Hematopoietic multipotent progenitor cell treated with erythropoietin and hydrocortisone succinate and interleukin-3 and kit ligand, for 15 days (in vitro differentiated cells): ENCODE measurements around the gene ITGAL.
"Not testable (repeated sequence)": the region's sequence is repeated elsewhere in the genome, so short reads cannot be mapped to it uniquely, and the experiment has no call there.

Source experiments
- DNase-seq: peaks from one replicate; pipeline ENCODE4 v3.0.0-alpha.2; 2015; ENCODE audit warnings: low spot score

Gene ITGAL

DNA sequence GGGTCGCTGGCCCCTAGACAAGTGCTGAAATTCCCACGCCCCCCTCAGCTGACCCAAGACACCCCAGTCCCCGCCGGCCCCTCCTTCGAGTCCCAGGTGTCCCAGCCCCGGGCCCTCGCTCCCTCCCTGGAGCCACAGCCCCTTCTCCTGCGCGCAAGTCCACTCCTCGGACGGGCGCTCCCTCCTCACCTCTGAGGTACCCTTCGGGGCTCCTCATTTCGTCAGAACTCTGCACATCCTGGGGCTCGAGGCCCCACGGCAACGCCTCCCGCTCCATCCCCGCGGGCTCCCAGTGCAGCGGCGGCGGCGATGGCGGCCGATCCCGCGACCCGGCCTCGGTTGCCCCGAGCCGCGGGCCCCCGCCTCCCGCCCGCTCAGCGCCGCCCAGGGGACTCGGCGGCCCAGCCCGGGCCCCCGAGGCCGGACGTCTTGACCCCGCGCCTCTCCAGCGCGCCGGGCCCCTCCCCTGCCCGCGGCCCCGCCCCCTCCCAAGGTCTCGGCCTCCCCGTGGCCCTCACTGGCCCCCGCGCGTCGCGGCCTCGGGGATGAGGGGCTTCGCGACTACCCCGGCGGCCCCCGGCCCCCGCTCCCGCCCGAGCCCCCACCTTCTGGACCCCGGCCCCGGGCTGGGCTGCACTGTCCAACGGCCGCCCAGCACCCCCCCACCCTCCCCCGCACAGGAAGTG is 53.7 kb downstream of the ITGAL start, which contains the start of gene ZNF768:
ZNF768 (minus strand) TSS at position 430 of the 686 bp plus-strand sequence; CDS start at position 277, 153 bp downstream.
- peak; percentile 16 for DNase-seq

GRCh38 chr16:30526823-30527634 is 54.5 kb downstream of the ITGAL start:
- DNase-seq: peak; percentile 98

DNA sequence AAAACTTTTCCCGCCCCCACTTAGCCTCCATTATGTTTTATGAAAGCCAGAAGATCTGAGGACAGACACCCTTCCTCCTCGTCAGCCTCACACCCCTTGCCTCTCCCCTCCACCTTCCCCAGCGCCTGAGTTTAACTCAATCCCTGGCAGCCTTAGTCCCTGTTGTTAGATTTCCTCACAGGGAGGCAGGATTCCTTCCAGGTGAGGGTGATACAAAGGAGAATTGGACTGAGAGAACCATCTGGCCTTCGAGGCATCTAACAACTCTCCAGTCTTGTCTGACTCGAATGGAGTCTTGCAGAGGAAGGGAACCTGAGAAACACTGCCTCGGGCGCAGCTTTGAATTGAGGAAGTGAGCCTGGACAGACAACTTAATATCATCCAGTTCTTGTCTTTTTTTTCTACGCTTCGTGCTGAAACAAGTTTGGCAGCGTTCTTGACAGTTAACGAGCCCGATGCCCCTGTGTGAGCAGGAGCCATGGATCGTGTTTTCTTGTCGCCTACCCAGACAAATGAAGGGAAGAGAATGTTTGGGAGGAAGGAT is 55.2 kb downstream of the ITGAL start:
- no peak for DNase-seq

DNA sequence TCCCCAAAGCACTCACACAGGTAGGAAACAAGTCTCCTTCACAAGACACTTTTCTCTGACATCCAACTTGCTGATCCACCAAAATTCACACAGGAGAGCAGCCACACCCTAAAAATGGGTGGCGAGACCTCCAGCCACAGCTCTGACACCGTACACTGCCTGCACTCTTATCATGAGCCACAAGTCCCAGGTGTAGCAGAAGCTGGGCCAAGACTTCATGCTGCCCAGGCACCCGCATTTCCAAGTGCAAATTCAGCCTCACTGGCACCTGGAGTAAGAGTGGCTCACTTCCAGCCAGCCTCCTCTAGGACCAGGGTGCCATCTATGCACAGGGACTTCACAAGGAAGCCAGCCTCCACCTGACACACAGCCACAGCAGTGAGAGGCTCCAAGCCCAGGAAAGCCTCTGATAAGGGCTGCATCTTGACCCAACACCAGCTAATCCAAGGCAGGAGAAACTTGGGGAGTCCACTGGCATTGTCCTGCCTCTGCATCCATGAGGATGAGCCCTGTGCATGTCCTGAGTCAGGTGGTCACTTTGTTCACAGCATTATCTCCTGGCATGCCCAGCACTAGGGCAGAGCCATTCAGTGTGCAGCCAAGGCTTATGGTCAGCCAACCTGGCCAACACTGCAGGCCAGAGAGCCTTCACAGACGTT is 56.4 kb downstream of the ITGAL start:
- DNase-seq: peak; percentile 42

- DNase-seq: no peak
Observed at GRCh38 chr16:30530163-30531037, 57.9 kb downstream of the ITGAL start.

GRCh38 chr16:30532285-30533145 is 60.0 kb downstream of the ITGAL start:
- no peak for DNase-seq

DNA sequence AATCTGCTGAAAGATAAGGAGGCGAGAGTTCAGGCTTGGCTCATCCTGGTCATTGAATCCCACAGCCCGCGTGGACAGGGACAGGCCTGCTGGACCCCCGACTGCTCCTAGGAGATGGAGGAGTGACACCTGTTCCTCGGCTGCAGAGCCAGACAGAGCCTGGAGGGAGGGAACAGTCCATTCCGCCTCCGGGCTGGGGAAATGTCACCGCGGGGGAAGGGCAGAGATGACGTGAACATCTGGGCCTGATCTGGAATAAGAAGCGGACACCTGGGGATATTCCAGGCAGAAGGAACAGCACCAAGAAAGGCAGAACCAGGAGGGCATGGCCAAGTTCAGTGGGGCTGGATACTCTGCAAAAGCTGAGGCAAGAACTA is 60.6 kb downstream of the ITGAL start:
- no peak for DNase-seq

DNA sequence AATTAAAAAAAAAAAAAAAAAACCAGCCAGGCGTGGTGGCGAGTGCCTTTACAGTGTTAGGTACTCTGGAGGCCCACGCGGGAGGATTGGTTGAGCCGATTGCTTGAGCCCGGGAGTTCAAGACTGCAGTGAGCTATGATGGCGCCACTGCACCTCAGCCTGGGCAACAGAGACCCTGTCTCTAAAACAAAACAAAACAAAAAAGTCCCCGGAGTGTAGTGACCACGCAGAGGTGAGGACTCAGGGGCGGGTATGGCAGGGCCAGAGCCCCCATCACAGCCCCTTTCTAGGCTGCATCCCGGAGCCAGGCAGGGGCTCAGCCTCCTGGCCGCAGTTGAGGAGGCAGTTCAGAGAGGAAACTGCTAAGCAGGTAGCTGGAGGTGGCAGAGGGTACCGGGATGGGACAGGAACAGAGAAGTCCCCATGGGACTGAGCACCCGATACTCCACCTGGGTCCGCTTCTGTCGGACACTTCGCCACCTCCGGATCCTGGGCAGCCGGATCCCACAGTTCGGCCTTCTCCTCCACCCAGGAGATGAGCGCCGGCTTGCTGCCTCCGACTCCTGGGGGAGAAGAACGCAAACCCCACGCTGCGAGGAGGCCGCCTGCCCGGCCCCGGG is 61.3 kb downstream of the ITGAL start:
- no peak for DNase-seq

GRCh38 chr16:30534368-30535105 is 62.0 kb downstream of the ITGAL start, which contains the start of gene ZNF747:
Gene ZNF747, minus strand, starts transcription at chr16:30534858. Its CDS starts 179 bp downstream, at chr16:30534679.
- peak; percentile 88 for DNase-seq

- no peak for DNase-seq
Observed at GRCh38 chr16:30535106-30535776, 62.7 kb downstream of the ITGAL start.

GRCh38 chr16:30535777-30536190 is 63.2 kb downstream of the ITGAL start:
- peak; percentile 66 for DNase-seq

DNA sequence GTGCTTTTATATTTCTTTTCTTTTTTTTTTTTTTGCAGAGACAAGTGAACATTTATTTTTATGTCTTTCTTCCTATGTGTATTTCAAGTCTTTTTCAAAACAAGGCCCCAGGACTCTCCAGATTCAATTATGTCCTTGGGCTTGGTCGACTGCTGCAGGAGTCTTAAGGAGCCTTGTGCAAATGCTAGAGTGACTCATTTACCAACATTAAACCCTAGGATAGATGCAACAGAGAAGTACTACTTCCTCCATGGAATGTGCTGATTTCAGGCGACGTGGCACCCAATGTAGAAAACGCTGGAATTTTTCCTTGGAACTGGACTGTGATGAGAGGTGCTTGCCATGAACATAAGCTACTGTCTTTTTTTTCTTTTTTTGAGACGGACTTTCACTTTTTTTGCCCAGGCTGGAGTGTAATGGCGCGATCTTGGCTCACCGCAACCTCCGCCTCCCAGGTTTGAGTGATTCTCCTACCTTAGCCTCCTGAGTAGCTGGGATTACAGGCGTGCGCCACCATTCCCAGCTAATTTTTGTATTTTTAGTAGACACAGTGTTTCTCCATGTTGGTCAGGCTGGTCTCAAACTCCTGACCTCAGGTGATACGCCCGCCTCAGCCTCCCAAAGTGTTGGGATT is 64.0 kb downstream of the ITGAL start:
- not testable (repeated sequence) for DNase-seq

DNA sequence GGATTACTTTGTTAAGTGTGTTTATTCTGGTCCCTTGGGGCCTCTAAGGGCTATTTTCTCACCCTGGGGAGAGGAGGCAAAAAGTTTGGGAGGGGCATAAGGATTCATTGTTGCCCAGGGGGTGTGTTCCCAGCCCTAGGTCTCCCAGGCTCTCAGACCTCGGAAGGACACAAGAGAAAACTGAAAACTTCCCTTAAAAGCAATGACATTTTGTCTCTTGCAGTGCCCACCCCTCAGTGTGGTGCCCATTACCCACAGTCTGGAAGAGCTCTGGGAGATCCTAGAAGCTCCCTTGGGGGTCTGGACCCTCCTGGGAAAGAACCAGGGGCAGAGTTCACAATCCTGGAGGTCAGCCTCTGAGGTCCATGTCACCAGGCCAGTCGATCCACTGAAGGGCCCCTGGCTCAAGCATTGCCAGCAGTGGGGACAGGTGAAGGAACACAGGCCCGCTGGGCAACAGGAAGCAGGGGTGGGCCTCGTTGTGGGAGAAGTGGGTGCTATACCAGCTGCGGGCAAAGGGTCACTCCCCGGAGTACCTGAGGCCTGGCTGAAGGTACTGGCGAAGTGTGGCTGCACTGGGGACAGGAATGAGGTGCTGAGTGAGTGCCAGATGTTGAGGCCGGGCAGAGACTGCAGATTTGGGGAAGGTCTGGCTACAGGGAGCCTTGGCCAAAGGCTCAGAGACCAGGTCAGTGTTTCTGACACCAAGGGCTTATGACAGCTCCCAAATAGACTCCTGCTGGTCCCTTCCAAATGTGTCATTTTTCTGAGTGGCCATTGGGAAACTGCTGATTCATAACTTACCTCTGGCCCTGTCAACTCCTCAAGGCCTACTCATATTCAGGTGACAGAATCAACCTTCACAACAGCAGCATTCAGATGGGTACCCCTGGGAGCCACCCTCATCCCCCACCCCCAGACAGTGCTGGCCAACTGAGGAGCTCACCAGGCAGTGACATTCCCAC is 66.7 kb downstream of the ITGAL start:
- no peak for DNase-seq

GRCh38 chr16:30539986-30540526 is 67.5 kb downstream of the ITGAL start:
- not testable (repeated sequence) for DNase-seq

- DNase-seq: not testable (repeated sequence)
Observed at GRCh38 chr16:30540916-30541464, 68.4 kb downstream of the ITGAL start.
